Measurements from ENCODE around the gene LRRN4CL. TPM values are rescaled to one million over a fixed set of nuclear protein-coding genes. Genes with fewer than 3 reads are reported as not detected.
"Not testable (repeated sequence)": the region's sequence is repeated elsewhere in the genome, so short reads cannot be mapped to it uniquely, and the experiment has no call there.

The LRRN4CL gene
- total RNA-seq (2022) (0.42 and 0.81 TPM in 2 replicates), Bru-seq, nascent RNA (percentile 46 among the genes with signal in this experiment), BruChase-seq, experiment 1, labeled RNA remaining after a 6-hour chase (percentile 58 among the genes with signal in this experiment), BruChase-seq, experiment 2, labeled RNA remaining after a 2-hour chase (percentile 56 among the genes with signal in this experiment)
- long read RNA-seq: 0 reads

DNA sequence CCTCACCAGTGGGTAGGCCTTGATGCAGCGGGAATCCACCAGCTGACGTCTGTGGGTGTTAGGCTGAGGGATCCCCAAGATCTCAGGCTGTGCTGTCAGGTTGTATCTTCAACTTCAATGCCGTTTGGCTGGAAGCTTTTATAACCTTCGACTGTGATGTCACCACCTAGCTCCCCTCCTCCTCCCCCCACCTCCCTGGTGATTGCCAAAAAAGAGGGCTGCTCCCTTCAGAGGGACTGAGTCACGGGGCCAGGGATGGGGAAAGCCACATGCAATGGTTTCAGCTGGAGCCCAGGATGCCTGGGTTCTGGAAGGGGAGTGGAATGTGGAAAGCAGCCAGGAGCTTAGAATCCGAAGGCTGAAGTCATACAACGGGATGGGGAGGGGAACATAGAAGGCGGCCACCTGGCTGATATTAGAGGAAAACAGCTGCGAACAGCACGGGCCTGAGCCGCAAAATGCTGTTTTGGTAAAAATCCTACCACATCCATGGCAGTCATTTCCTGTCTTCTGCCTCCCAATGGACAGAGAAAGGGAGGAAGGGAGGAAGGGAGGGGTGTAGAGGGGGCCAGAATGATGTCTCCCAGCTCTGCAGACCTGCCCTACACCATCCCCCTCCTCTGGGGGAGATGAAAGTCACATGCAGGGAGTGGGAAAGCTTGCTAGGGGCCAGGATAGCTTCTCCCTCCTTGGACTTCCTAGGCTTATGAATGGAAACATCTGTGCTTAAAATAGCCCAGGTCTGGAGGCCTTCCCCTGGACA is at the start of gene LRRN4CL:
TSS of gene LRRN4CL (minus strand) at position 110 of the 763 bp plus-strand sequence. CDS start 1,022 bp downstream, outside the sequence.
- Mint-ChIP-seq H3K27me3 (ENCODE audit: insufficient read depth, unreplicated experiment) (no peaks in the 10 kb centered on the region), H3K4me3 (ENCODE audit: unreplicated experiment) (no peak within 1 kb of the TSS), H3K9me3 (ENCODE audit: unreplicated experiment) (no peaks in the 10 kb centered on the region), H3K36me3 (ENCODE audit: insufficient read depth, unreplicated experiment) (peaks cover 47% of the 10 kb centered on the region), H3K4me1 (ENCODE audit: insufficient read depth, unreplicated experiment) (peaks cover 19% of the 10 kb centered on the region), H3K27ac (ENCODE audit: low read depth, unreplicated experiment) (peak within 1 kb of the TSS; percentile 86)
- BruUV-seq (replicated peaks): no TSS peak
- peak; percentile 83 for DNase-seq (ENCODE audit: unreplicated experiment)
- TF ChIP-seq, protein P1, sequence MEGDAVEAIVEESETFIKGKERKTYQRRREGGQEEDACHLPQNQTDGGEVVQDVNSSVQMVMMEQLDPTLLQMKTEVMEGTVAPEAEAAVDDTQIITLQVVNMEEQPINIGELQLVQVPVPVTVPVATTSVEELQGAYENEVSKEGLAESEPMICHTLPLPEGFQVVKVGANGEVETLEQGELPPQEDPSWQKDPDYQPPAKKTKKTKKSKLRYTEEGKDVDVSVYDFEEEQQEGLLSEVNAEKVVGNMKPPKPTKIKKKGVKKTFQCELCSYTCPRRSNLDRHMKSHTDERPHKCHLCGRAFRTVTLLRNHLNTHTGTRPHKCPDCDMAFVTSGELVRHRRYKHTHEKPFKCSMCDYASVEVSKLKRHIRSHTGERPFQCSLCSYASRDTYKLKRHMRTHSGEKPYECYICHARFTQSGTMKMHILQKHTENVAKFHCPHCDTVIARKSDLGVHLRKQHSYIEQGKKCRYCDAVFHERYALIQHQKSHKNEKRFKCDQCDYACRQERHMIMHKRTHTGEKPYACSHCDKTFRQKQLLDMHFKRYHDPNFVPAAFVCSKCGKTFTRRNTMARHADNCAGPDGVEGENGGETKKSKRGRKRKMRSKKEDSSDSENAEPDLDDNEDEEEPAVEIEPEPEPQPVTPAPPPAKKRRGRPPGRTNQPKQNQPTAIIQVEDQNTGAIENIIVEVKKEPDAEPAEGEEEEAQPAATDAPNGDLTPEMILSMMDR (IDR thresholded peaks at IDR 0.05; ENCODE audit: unreplicated experiment): no peak
- CTCF ChIA-PET: interaction anchor here (0.5 to 7.6 kb wide), 7 partner anchors 9 to 295 kb away, joined by 3 to 72 read pairs (median 3); no protein-coding TSS in a partner anchor
- POLR2A ChIA-PET: interaction anchor here (0.6 to 2.3 kb wide), 14 partner anchors 9 to 152 kb away, joined by 3 to 15 read pairs (median 6); partner anchors contain the start of genes C11orf98, CSKMT, HNRNPUL2 and INTS5
- intact Hi-C loops (cut with micrococcal nuclease): no loop called here

- Mint-ChIP-seq H3K4me3 (ENCODE audit: unreplicated experiment) (no peak overlapping the region), H3K36me3 (ENCODE audit: insufficient read depth, unreplicated experiment) (peaks cover 89% of the 10 kb centered on the region), H3K9me3 (ENCODE audit: unreplicated experiment) (no peaks in the 10 kb centered on the region), H3K27ac (ENCODE audit: low read depth, unreplicated experiment) (no peak overlapping the region), H3K27me3 (ENCODE audit: insufficient read depth, unreplicated experiment) (no peaks in the 10 kb centered on the region), H3K4me1 (ENCODE audit: insufficient read depth, unreplicated experiment) (no peaks in the 10 kb centered on the region)
- intact Hi-C loops (cut with micrococcal nuclease): no loop called here
- TF ChIP-seq, protein P1 (IDR thresholded peaks at IDR 0.05; ENCODE audit: unreplicated experiment): no peak
- POLR2A ChIA-PET: interaction anchor here (1.0 to 3.4 kb wide), 3 partner anchors 9 to 16 kb away, joined by 5 to 15 read pairs (median 6); partner anchors contain the start of genes HNRNPUL2, TTC9C and ZBTB3
- BruUV-seq (replicated peaks): no TSS peak
- CTCF ChIA-PET: no interaction called here
- no peak for DNase-seq (ENCODE audit: unreplicated experiment)
Measured at GRCh38 chr11:62737196-62737595, 47.9 kb upstream of the LRRN4CL start.

- Mint-ChIP-seq H3K9me3 (ENCODE audit: unreplicated experiment) (no peaks in the 10 kb centered on the region), H3K4me1 (ENCODE audit: insufficient read depth, unreplicated experiment) (no peaks in the 10 kb centered on the region), H3K27me3 (ENCODE audit: insufficient read depth, unreplicated experiment) (no peaks in the 10 kb centered on the region), H3K4me3 (ENCODE audit: unreplicated experiment) (no peak overlapping the region), H3K27ac (ENCODE audit: low read depth, unreplicated experiment) (no peak overlapping the region), H3K36me3 (ENCODE audit: insufficient read depth, unreplicated experiment) (peaks cover 70% of the 10 kb centered on the region)
- intact Hi-C loops (cut with micrococcal nuclease): loop anchor here (1.0 to 2.0 kb wide), 3 partner anchors 36 to 108 kb away; partner anchors contain the start of gene TMEM179B
- CTCF ChIA-PET: interaction anchor here (0.6 to 1.6 kb wide), 9 partner anchors 9 to 127 kb away, joined by 3 to 8 read pairs (median 4); partner anchors contain the start of gene TMEM179B
- DNase-seq (ENCODE audit: unreplicated experiment): peak; percentile 57
- POLR2A ChIA-PET: interaction anchor here (0.9 to 1.3 kb wide), 2 partner anchors 55 to 108 kb away, joined by 3 to 4 read pairs; partner anchors contain the start of gene TMEM179B
- TF ChIP-seq, protein P1 (IDR thresholded peaks at IDR 0.05; ENCODE audit: unreplicated experiment): peak; percentile 42
- BruUV-seq (replicated peaks): no TSS peak
Measured at GRCh38 chr11:62732830-62733229, 43.5 kb upstream of the LRRN4CL start.

GRCh38 chr11:62730076-62730475 is 40.7 kb upstream of the LRRN4CL start:
- H3K9me3 Mint-ChIP-seq (ENCODE audit: unreplicated experiment); H3K4me1 Mint-ChIP-seq (ENCODE audit: insufficient read depth, unreplicated experiment); DNase-seq (ENCODE audit: unreplicated experiment); BruUV-seq (replicated peaks); intact Hi-C loops (cut with micrococcal nuclease); H3K27me3 Mint-ChIP-seq (ENCODE audit: insufficient read depth, unreplicated experiment): not testable (repeated sequence)
- CTCF ChIA-PET: interaction anchor here (1.0 to 1.7 kb wide), 5 partner anchors 23 to 131 kb away, joined by 3 to 9 read pairs (median 3); no protein-coding TSS in a partner anchor
- POLR2A ChIA-PET: interaction anchor here (0.6 to 10.3 kb wide), 23 partner anchors 18 to 204 kb away, joined by 3 to 197 read pairs (median 19); partner anchors contain the start of genes B3GAT3, BSCL2, C11orf98 and CSKMT
- Mint-ChIP-seq H3K27ac (ENCODE audit: low read depth, unreplicated experiment) (peak overlapping the region; percentile 54), H3K4me3 (ENCODE audit: unreplicated experiment) (peak overlapping the region; percentile 92), H3K36me3 (ENCODE audit: insufficient read depth, unreplicated experiment) (peaks cover 65% of the 10 kb centered on the region)

Data from MCF 10A (cell line).